Lower leg skin (tissue), 3 donors: Measurements from ENCODE around the gene FOSL1.

Experiments used
- CTCF ChIP-seq, 3 donors: fragments of 450-650 bp; IDR thresholded peaks; one replicate each; pipeline ENCODE4 v1.5.1; 2016; ENCODE audit warnings: antibody characterized with exemption in 3 of 3, mild to moderate bottlenecking in 3 of 3, moderate library complexity in 2 of 3
- POLR2A ChIP-seq, 2 donors: fragments of 450-650 bp; IDR thresholded peaks; one replicate each; pipeline ENCODE4 v1.6.1; 2016 to 2017; ENCODE audit warnings: antibody characterized with exemption in 2 of 2, mild to moderate bottlenecking in 1 of 2, moderate library complexity in 1 of 2

GRCh38 chr11:65895482-65895981, 4.7 kb downstream of the FOSL1 start:
- TF ChIP-seq CTCF (IDR thresholded peaks at IDR 0.05) (no peak), POLR2A (IDR thresholded peaks at IDR 0.05) (no peak)
